OCI-LY1 (cell line): ENCODE results near the gene COL16A1.

Experiments used
- CTCF ChIP-seq: fragments of 200-600 bp; sonication (generic), shearing (Covaris generic); IDR thresholded peaks from 2 replicates; pipeline ENCODE4 v1.5.1; 2017; ENCODE audit warnings: mild to moderate bottlenecking, antibody characterized with exemption, low read length, moderate library complexity, mixed read lengths
- EZH2 ChIP-seq: fragments of 200-600 bp; sonication (generic), shearing (Covaris generic); IDR thresholded peaks from 2 replicates; pipeline ENCODE4 v1.8.0; 2017; ENCODE audit warnings: borderline replicate concordance, mixed run types, mild to moderate bottlenecking, antibody characterized with exemption, low read length, moderate library complexity, mixed read lengths

GRCh38 chr1:31742462-31743212 is 38.8 kb upstream of the COL16A1 start:
- TF ChIP-seq CTCF (no peak), EZH2 (no peak)
